8988T (cell line): Measurements from ENCODE around the gene CCT2.

Source experiments
- DNase-seq: peaks from one replicate; pipeline ENCODE4 v3.0.0; 2011

CCT2 gene

DNA sequence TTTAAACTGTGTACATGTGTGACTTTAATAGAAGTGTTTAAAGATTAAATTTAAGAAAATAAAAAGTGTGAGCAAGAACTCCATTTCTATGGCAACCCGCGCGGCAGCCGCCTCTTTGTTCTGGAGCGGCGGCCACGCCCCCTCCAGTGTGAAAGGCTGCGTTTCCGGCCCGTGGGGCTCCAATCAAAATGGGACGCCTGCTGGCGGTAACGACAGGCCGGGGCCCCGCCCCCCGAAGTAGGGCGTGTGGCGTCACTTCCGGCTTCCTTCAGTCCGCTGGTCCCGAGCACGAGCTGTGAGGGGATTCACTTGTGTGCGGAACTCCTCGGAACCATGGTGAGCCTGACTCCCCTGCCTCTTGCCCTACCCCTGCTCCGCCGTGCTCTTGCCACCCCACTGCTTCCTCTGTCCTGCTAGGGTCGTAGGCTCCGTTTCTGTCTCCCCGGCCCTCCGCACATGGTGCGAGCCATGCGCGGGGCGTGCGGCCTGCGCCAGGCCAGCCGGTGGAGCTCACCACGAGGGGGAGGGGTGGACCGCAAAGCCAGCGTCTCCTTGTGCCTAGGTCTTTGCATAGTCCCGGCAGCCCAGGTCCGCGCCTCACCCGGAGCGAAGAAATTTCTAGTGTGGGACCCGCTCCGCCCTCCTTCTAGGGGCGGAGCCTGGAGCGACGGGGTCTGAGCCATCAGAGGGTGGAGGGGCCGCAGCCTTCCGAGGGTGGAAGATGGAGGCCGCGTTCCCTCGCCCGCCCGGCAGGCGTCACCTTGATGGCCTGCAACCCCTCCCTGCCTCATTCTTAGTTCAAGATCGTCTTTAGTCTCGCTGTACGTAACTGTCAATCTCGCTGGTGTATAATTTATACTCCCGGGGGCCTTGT is at the start of gene CCT2:
CCT2 (plus strand) TSS at position 271 of the 874 bp plus-strand sequence; CDS start at position 334, 63 bp downstream.
- DNase-seq, result peak; percentile 77

DNA sequence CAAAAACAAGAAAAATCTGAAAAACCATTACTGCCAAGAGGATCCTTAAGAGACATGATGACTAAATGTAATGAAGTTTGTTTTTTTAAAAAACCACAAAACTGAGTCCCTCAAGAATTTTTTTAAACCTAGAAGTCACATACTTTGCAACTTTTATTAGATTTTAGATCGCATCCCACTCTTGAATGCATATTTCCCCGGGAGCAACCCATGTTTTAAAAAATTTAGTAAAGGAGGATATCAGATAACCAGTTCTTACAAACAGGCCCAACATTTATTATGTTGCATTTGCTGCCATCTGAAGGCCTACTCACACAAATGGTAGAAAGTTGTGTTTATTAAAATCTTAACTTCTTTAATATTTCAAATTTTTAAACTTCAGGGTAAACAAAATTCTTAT is 44.3 kb upstream of the CCT2 start:
- DNase-seq, result no peak

- no peak for DNase-seq
Measured at GRCh38 chr12:69544087-69544486, 41.2 kb upstream of the CCT2 start.

DNA sequence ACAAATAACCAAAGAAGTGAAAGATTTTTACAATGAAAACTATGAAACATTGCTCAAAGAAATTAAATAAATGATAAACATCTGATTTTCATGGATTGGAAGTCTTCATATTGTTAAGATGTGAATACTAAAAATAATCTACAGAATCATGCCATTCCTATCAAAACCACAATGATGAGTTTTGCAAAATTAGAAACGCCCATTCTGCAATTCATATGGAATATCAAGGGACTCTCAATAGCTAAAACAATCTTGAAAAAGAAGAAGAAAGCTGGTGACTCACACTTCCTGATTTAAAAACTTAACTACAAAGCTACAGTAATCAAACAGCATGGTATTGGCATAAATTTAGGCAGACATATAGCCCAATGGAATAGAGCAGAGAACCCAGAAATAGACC is 40.2 kb upstream of the CCT2 start:
- no peak for DNase-seq

GRCh38 chr12:69546693-69547438 is 38.4 kb upstream of the CCT2 start:
- no peak for DNase-seq

DNA sequence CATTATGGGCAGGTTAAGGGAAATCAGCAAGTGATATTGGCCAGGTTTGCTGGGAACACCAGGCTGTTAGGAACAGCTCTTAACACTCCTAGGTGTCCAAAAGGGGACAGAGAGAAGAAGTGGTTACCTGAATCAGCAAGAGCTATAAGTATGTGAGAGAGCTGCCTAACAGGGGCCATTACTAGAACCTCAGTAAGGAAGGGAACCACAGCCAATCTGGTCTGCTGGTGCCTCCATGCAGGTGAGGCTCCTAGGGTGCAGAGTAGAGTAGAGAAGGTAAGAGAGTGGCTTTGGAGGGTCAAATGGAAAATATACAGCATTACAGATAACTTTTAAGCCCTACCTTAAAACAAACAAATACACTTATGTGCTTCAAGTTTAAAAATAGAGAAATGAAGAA is 36.6 kb upstream of the CCT2 start:
- DNase-seq, result no peak

GRCh38 chr12:69550569-69551350 is 34.5 kb upstream of the CCT2 start:
- no peak for DNase-seq

DNA sequence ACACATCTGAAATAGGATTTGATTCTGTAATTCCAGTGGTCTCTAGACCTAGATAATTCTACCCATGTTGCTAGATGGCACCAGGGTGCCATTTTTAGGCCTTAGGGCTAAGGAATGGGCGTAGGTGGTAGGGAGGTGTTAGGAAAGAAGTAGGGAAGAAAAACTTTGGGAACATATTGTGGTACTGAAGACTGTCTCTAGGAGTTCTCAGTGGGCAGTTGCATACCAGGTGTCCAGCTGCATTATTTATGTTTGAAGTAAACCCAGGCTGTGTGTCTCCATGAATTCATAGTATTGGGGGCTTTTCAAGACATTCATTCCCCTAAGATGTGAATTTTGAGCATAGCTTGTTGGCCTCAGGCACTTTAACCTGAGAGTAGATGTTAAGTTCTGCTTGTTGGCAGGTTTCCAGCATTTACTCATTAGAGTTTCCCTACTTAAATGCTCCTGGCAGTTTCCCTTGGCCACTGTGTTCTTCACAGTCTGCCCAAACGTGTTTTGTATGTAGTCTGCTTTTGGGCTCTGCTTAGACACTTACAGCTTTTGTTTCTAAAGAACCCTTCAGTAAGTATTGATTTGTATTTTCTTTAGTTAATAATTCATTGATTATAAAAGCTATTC is 31.5 kb upstream of the CCT2 start:
- DNase-seq, result no peak

DNA sequence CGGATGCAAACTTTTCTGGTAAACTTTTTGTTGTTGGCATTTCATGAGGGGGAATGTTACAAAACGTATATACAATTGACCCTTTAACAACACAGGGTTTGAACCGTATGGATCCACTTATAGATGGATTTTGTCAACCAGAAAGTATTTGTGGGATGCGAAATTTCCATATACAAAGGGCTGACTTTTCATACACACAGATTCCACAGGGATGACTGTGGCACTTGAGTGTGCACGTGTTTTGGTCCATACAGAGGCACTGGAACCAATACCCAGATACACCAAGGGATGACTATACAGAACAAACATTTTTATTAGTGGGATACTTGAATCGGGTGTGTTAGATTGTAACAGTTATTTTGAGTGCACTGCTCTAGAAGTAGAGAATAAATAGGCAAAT is 29.8 kb upstream of the CCT2 start:
- peak; percentile 68 for DNase-seq

DNA sequence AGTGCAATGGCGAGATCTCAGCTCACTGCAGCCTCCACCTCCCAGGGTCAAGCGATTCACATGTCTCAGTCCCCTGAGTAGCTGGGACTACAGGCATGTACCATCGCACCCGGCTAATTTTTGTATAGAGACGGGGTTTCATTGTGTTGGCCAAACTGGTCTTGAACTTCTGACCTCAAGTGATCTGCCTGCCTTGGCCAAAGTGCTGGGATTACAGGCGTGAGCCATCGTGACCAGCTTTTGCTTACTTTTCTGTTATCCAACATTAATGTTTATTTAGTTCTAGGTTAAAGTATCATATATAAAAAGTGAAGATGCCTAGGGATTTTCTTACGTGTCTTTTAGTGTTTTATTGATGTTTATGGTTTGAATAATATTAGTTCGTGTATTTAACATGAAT is 28.9 kb upstream of the CCT2 start:
- no peak for DNase-seq

DNA sequence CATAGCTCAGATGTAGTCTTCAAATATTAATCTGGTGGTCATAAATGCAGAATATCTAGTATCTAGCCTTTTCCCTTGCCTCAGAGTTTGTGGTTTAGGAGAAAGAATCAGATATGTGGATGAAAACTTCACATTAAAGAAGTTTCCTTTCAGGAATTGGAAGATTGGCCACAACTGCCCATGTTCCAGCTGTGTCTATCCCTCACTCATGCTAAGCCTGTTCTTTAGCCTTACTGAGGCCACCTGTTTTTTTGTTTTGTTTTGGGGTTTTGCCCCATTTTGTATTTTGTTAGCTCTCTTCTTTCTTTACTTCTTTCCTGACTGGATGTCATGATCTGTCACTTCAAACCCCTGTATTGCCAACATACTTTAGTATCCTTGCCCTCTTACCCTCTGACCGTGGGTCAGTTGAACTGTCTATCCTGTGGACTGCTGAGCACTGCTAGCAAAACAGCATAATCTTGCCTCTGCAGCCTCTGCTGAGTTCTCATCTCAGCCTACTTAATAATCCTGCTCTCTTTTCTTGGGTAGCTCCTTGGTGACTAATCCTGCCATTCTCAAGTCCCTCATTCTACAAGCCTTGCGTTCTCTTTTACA is 22.0 kb upstream of the CCT2 start:
- no peak for DNase-seq

- no peak for DNase-seq
Measured at GRCh38 chr12:69566603-69567002, 18.7 kb upstream of the CCT2 start.

DNA sequence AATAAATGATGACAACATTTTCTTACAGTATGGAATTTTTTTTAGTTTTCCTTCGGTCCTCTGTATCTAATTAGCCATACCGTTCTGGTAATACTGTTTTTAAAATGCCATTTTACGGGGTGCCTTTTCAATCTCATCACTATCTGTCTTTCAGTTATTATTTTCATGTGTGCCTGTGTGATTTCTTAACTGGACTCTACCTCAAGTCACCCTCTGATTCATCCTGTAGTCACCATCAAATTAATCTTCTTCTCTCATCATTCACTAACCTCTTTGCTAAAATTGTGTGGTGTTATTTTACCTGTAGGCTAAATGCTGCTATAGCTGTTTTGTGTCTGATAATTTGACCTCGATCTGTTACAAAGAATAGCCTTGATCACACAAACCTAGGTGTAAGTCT is 16.0 kb upstream of the CCT2 start:
- DNase-seq, result no peak

DNA sequence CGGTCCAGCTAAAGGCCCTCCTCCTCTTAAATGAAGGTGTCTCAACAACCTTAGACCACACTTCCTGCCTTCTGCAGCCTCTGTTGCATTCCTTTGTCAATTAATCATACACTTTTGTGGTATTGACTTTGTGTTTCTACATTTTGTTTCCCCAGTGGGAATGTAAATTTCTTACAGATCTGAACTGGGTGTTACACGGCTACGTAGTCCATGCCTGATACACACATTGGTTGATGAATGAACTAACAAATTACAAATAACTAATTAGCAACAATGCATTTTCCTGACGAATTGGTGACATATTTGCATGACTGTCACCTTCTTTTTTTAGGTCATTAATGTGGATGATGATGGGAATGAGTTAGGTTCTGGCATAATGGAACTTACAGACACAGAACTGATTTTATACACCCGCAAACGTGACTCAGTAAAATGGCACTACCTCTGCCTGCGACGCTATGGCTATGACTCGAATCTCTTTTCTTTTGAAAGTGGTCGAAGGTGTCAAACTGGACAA is 15.2 kb upstream of the CCT2 start:
- no peak for DNase-seq

DNA sequence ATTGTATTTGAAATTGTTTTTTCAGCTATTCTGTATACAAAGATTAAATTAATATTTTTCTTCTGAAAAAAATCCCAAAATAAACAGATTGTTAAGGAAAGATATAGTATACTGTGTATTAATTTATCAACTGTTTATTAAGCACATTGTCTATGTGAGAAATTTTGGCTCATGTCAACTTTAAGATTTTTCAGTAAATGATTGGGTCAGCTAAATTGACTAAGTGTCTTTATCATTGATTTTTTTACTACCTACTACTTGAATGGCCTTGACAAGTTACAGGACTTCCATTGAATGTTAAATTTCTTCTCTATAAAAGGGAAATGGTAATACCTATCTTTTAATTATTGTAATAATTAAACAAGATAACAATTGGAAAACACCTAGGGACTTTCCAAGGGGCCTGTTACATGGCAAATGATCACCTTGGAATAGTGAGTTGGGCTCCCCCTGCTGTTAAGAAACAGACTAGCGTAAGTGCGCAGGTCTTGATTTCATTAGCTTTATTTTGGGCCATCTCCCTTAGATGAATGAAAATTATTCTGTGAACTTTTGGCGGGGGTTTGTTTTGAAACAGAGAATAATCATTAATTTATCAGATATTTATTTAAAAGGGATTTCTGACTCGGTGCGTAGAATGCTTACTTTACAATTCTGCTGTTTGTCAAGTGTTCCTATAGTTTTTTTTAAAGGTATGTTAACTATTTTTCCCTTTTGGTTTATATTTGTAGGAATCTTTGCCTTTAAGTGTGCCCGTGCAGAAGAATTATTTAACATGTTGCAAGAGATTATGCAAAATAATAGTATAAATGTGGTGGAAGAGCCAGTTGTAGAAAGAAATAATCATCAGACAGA is 14.5 kb upstream of the CCT2 start:
- DNase-seq, result no peak

DNA sequence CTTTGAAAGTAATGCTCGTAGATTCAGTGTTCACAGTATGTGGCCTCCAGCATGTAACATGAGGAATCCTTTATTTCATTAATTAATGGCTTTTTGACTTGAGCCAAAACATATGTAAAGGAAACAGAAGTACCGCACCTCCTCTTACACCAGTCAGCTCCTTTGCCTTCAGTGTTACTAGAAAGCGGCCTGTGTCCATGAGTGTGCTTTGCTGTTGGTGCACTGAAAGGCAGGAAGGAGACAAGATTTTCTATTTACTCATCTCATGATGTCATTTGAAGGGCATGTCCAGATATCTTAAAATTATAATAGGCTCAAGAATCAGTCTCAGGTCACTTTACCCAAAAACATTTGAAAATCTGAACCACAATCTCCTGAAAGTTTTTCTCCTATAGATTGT is 9.9 kb upstream of the CCT2 start:
- no peak for DNase-seq

DNA sequence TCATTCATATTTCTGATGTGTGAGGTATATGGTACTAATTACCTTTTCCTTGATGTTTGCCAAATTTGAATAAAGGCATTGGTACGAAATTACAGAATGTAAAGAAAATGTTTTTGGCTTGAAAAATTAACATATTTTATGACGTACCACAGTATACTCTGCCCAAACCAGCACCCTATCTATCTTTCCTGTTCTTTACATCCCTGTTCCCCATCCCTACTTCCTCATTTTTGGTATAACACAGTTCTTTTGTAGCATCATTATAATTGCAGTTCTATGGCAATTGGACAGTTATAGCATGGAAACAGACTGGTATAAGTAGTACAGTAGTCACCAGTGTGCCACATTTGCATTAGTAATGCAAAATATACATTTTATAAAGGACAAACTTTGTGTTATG is 7.0 kb upstream of the CCT2 start:
- no peak for DNase-seq

- no peak for DNase-seq
Measured at GRCh38 chr12:69579029-69579428, 6.2 kb upstream of the CCT2 start.

DNA sequence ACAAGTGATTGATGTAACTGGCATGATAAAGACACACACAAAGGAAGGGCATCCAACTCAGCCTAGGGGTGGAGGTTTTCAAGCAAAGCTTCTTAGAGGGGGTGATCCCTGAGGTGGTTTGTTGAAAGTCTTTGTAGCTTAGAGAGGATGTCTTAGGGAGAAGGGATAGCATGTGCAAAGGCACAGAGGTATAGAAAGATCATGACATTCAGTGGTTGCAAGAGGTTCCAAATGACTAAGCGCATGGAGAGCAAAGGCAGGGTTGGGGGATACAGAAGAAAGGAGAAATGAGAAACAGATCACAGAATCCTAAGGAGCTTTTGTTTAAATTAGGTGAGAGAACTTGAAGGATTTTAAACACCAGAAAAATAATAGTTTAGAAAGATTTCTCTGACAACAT is 5.2 kb upstream of the CCT2 start:
- no peak for DNase-seq

- peak; percentile 41 for DNase-seq
Measured at GRCh38 chr12:69583203-69583602, 2.1 kb upstream of the CCT2 start.

- no peak for DNase-seq
Measured at GRCh38 chr12:69588527-69588926, 3.3 kb downstream of the CCT2 start.
